Stimulated activated CD8-positive, alpha-beta memory T cell treated with anti-CD3 and anti-CD28 coated beads, Interleukin-12 subunit alpha, Interleukin-12 subunit beta, amount 100 ng/mL, for 24 hours (primary cell): Measurements from ENCODE around the gene GMFB.

ENCODE experiments used
- DNase-seq: peaks from one replicate; pipeline ENCODE4 v3.0.0-alpha.2; 2020; ENCODE audit errors: extremely low read depth

Gene GMFB

DNA sequence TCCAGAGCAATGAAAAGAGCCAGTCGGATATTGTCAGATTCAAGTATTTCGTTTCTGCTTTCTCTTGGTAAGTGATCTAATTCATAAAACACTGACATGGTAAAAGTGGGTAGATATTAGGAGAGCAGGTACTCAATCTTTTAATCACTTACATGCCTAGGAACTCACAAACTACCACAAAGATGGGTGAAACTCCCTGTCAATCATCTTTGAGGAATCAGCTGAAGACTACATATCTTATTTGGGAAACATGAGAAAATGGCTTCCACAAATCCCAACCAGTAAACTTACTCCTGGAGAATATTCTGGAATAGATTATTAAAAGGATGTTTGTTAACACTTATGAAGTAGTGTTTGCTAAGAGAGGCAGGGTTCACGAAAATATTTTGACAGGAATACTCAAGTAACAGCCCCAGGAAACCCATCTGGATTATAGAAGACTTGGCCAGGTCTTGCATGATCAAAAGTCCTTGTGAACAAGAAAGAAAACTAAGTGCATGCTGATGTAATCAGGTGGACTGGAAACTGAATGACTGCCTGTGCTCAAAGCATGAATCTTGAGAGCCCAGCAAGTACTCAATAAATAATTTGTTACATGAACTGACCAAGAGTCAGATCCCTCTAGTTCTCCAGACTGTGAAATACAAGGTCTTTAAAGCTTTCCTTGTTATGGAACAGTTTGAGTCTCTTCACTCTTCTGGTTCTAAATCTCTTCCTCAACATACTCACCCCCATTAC is 63.1 kb downstream of the GMFB start:
- no peak for DNase-seq

DNA sequence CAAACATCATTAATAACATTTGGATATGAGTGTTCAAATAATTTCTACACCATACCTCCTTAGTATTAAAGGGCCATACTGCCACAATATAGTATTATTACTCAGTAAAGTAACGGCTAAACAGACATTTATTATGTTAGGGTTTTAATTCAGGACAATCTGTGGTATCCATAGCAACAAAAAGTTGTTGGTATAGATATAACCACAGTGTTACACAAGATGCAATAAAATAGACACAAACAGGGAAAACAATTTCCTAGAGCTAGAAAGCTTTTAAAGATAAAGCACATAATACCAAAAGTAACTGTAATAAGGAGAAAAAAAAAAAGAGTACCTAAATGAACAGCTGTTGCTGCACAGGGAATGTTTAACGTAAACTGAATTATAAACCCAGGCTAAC is 63.7 kb downstream of the GMFB start:
- DNase-seq, result no peak
